Mesenchymal stem cell (in vitro differentiated cells and primary cell): Measurements from ENCODE around the gene FLT3.
A peak's percentile ranks its signal among the peaks of the same experiment; 100 is the strongest.

Source experiments
- DNase-seq: peaks from one replicate; pipeline ENCODE4 v3.0.0-alpha.2; 2013
- H2AFZ ChIP-seq: one replicate; pipeline ENCODE4 v1.6.1; 2013; ENCODE audit warnings: low read depth, mild to moderate bottlenecking, control low read depth, inconsistent platforms, low read length, moderate library complexity
- H2AK5ac ChIP-seq: 2 replicates; pipeline ENCODE4 v1.6.1; 2013; ENCODE audit warnings: low read length, moderate library complexity, mild to moderate bottlenecking, inconsistent platforms; ENCODE audit not compliant: severe bottlenecking
- H2BK120ac ChIP-seq: one replicate; pipeline ENCODE4 v1.6.1; 2013; ENCODE audit warnings: low read depth, mild to moderate bottlenecking, inconsistent platforms, low read length, moderate library complexity
- H2BK12ac ChIP-seq, 2 experiments: one replicate each; pipeline ENCODE4 v1.6.1; 2013; ENCODE audit warnings: inconsistent platforms in 2 of 2, low read length in 2 of 2, mild to moderate bottlenecking in 2 of 2, moderate library complexity in 2 of 2, control low read depth in 1 of 2
- H2BK15ac ChIP-seq: one replicate; pipeline ENCODE4 v1.6.1; 2013; ENCODE audit warnings: mild to moderate bottlenecking, low read depth, inconsistent platforms; ENCODE audit not compliant: poor library complexity, severe bottlenecking
- H2BK5ac ChIP-seq: 2 replicates; pipeline ENCODE4 v1.6.1; 2013; ENCODE audit warnings: low read depth, mild to moderate bottlenecking, low read length, control low read depth, inconsistent platforms; ENCODE audit not compliant: poor library complexity, severe bottlenecking
- H3K14ac ChIP-seq, 2 experiments: one replicate each; pipeline ENCODE4 v1.6.1; 2013; ENCODE audit warnings: inconsistent platforms in 2 of 2, low read length in 2 of 2, control low read depth in 1 of 2, mild to moderate bottlenecking in 1 of 2, moderate library complexity in 1 of 2
- H3K18ac ChIP-seq, 2 experiments: one replicate each; pipeline ENCODE4 v1.6.1; 2013; ENCODE audit warnings: inconsistent platforms in 2 of 2, low read length in 2 of 2, control low read depth in 1 of 2, low read depth in 1 of 2, mild to moderate bottlenecking in 1 of 2
- H3K23ac ChIP-seq, 2 experiments: one replicate each; pipeline ENCODE4 v1.6.1; 2013; ENCODE audit warnings: inconsistent platforms in 2 of 2, low read length in 2 of 2, mild to moderate bottlenecking in 2 of 2, moderate library complexity in 2 of 2, control low read depth in 1 of 2
- H3K27ac ChIP-seq: 2 replicates; pipeline ENCODE4 v1.5.1; 2013; ENCODE audit warnings: mild to moderate bottlenecking, moderate library complexity, low read length, control low read depth, inconsistent platforms; ENCODE audit not compliant: poor library complexity, severe bottlenecking
- H3K27me3 ChIP-seq, 2 experiments: 2 replicates each; pipeline versions ENCODE4 v1.6.1 to v1.7.0; 2013; ENCODE audit warnings: low read length in 2 of 2, mild to moderate bottlenecking in 2 of 2, moderate library complexity in 2 of 2, control low read depth in 1 of 2, inconsistent platforms in 1 of 2; ENCODE audit not compliant: control insufficient read depth in 1 of 2, insufficient read depth in 1 of 2
- H3K36me3 ChIP-seq, 2 experiments: 2 replicates each; pipeline versions ENCODE4 v1.6.1 to v1.7.0; 2013; ENCODE audit warnings: low read length in 2 of 2, control low read depth in 1 of 2, inconsistent platforms in 1 of 2, low read depth in 1 of 2, mild to moderate bottlenecking in 1 of 2; ENCODE audit not compliant: insufficient read depth in 2 of 2, control insufficient read depth in 1 of 2
- H3K4ac ChIP-seq, 2 experiments: one replicate each; pipeline ENCODE4 v1.6.1; 2013; ENCODE audit warnings: inconsistent platforms in 2 of 2, low read length in 2 of 2, mild to moderate bottlenecking in 2 of 2, moderate library complexity in 2 of 2, control low read depth in 1 of 2, low read depth in 1 of 2
- H3K4me1 ChIP-seq: 2 replicates; pipeline ENCODE4 v1.6.1; 2013; ENCODE audit warnings: low read depth, low read length, control low read depth; ENCODE audit not compliant: control insufficient read depth, insufficient read depth
- H3K4me2 ChIP-seq: 2 replicates; pipeline ENCODE4 v1.6.1; 2013; ENCODE audit warnings: low read length, mild to moderate bottlenecking, inconsistent platforms; ENCODE audit not compliant: poor library complexity, severe bottlenecking
- H3K4me3 ChIP-seq, 2 experiments: 2 replicates each; pipeline versions ENCODE4 v1.5.1 to v1.7.0; 2013; ENCODE audit warnings: low read length in 2 of 2, mild to moderate bottlenecking in 2 of 2, control low read depth in 1 of 2, low read depth in 1 of 2; ENCODE audit not compliant: insufficient read depth in 1 of 2
- H3K79me1 ChIP-seq: replicated peaks from 2 replicates; pipeline ENCODE4 v1.6.1; 2013; ENCODE audit warnings: mild to moderate bottlenecking, control low read depth, low read length, inconsistent platforms; ENCODE audit not compliant: poor library complexity, severe bottlenecking
- H3K9ac ChIP-seq: 2 replicates; pipeline ENCODE4 v1.7.0; 2013; ENCODE audit warnings: mild to moderate bottlenecking, low read length, moderate library complexity
- H3K9me3 ChIP-seq: 2 replicates; pipeline ENCODE4 v1.7.0; 2013; ENCODE audit warnings: mild to moderate bottlenecking, low read length; ENCODE audit not compliant: control insufficient read depth
- H4K8ac ChIP-seq: one replicate; pipeline ENCODE4 v1.6.1; 2013; ENCODE audit warnings: inconsistent platforms, mild to moderate bottlenecking, low read length, moderate library complexity
- H4K91ac ChIP-seq: one replicate; pipeline ENCODE4 v1.6.1; 2013; ENCODE audit warnings: mild to moderate bottlenecking, low read length, inconsistent platforms
- WGBS: methylation state at CpG from one replicate; pipeline ENCODE4 v1.1.7; 2013; ENCODE audit warnings: mixed read lengths; 5-methylcytosine and 5-hydroxymethylcytosine counted together

FLT3 gene

GRCh38 chr13:28001049-28001448 lies 99.3 kb downstream of the FLT3 start:
- WGBS, result 91% methylated on average over 11 of the region's 11 CpGs
- no peak overlapping the region for H2BK5ac ChIP-seq
- H3K9me3 ChIP-seq, result no peaks in the 10 kb centered on the region

GRCh38 chr13:28000567-28000966 lies 99.8 kb downstream of the FLT3 start:
- WGBS, result 15% methylated on average over 5 of the region's 5 CpGs
- no peak overlapping the region for H3K4me2 ChIP-seq
- H3K4me3 ChIP-seq, result no peak overlapping the region
- H2BK120ac ChIP-seq, result no peak overlapping the region
- H2BK5ac ChIP-seq, result no peak overlapping the region
- H4K8ac ChIP-seq, result no peak overlapping the region
- H2BK15ac ChIP-seq, result no peak overlapping the region
- H3K79me1 ChIP-seq, result no peaks in the 10 kb centered on the region
- peaks cover 2% of the 10 kb centered on the region for H3K4me1 ChIP-seq
- no peak overlapping the region for H3K4ac ChIP-seq
- H2BK12ac ChIP-seq, result no peak overlapping the region
- H2AK5ac ChIP-seq, result no peak overlapping the region
- H3K27ac ChIP-seq, result no peak overlapping the region
- no peak overlapping the region for H2AFZ ChIP-seq
- no peak overlapping the region for H3K9ac ChIP-seq
- no peaks in the 10 kb centered on the region for H3K9me3 ChIP-seq
- peak overlapping the region in 1 of 2 experiments; percentile 65 for H3K14ac ChIP-seq
- H3K23ac ChIP-seq, result no peak overlapping the region
- no peak for DNase-seq
- H3K18ac ChIP-seq, result peak overlapping the region in 1 of 2 experiments; percentile 30
- no peaks in the 10 kb centered on the region for H3K36me3 ChIP-seq
- peaks cover 5 to 12% of the 10 kb centered on the region in 2 experiments for H3K27me3 ChIP-seq
- H4K91ac ChIP-seq, result no peak overlapping the region

More at GRCh38 chr13:28001049-28001448, 99.3 kb downstream of the FLT3 start:
- H3K14ac ChIP-seq, result no peak overlapping the region
- peaks cover 2% of the 10 kb centered on the region for H3K4me1 ChIP-seq
- no peaks in the 10 kb centered on the region for H3K36me3 ChIP-seq
- H3K4me2 ChIP-seq, result no peak overlapping the region
- no peak overlapping the region for H2AFZ ChIP-seq
- no peak overlapping the region for H4K8ac ChIP-seq
- no peak overlapping the region for H2BK120ac ChIP-seq
- no peak overlapping the region for H3K9ac ChIP-seq
- no peak overlapping the region for H4K91ac ChIP-seq
- peaks cover 4 to 12% of the 10 kb centered on the region in 2 experiments for H3K27me3 ChIP-seq
- H3K79me1 ChIP-seq, result no peaks in the 10 kb centered on the region
- H3K4ac ChIP-seq, result no peak overlapping the region
- no peak for DNase-seq
- no peak overlapping the region for H3K4me3 ChIP-seq
- H3K27ac ChIP-seq, result no peak overlapping the region
- peak overlapping the region in 1 of 2 experiments; percentile 30 for H3K18ac ChIP-seq
- no peak overlapping the region for H2AK5ac ChIP-seq
- H2BK12ac ChIP-seq, result no peak overlapping the region
- H2BK15ac ChIP-seq, result no peak overlapping the region
- no peak overlapping the region for H3K23ac ChIP-seq

- H3K4me2 ChIP-seq, result no peak overlapping the region
- H3K4ac ChIP-seq, result no peak overlapping the region
- DNase-seq, result peak; percentile 56
- H2AFZ ChIP-seq, result no peak overlapping the region
- H2BK12ac ChIP-seq, result no peak overlapping the region
- H3K9ac ChIP-seq, result peak overlapping the region; percentile 38
- no peak overlapping the region for H2BK15ac ChIP-seq
- no peaks in the 10 kb centered on the region for H3K36me3 ChIP-seq
- 31% methylated on average over 7 of the region's 7 CpGs for WGBS
- H4K91ac ChIP-seq, result no peak overlapping the region
- no peak overlapping the region for H3K4me3 ChIP-seq
- peaks cover 12 to 21% of the 10 kb centered on the region in 2 experiments for H3K27me3 ChIP-seq
- H3K23ac ChIP-seq, result no peak overlapping the region
- no peak overlapping the region for H3K27ac ChIP-seq
- no peak overlapping the region for H2BK120ac ChIP-seq
- no peak overlapping the region for H4K8ac ChIP-seq
- no peak overlapping the region for H2AK5ac ChIP-seq
- H3K18ac ChIP-seq, result no peak overlapping the region
- H3K4me1 ChIP-seq, result peaks cover 2% of the 10 kb centered on the region
- H3K9me3 ChIP-seq, result no peaks in the 10 kb centered on the region
- no peak overlapping the region for H3K14ac ChIP-seq
- no peaks in the 10 kb centered on the region for H3K79me1 ChIP-seq
- no peak overlapping the region for H2BK5ac ChIP-seq
Observed at GRCh38 chr13:27997904-27998522, 102.4 kb downstream of the FLT3 start.

DNA sequence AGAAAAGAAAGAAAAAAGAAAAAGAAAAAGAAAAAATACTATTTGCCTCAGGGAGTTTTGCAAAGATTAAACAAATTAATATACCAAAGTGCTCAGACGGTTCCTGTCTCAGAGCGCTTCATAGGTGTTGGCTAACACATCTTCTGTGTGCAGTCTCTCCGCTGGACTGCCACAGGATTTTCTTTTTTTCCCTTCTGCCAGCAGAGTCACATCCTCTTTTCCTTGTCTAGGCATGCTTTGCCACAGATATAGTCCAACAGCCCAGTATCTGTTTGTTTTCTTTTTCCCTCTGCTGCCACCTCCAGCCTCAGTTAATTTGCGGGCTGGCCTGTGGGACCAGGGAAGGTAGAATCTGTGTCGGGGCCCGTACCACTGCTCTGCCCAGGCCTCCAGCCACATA lies 108.5 kb downstream of the FLT3 start:
- no peak overlapping the region for H3K14ac ChIP-seq
- H2AK5ac ChIP-seq, result no peak overlapping the region
- H2BK15ac ChIP-seq, result no peak overlapping the region
- no peak overlapping the region for H2BK120ac ChIP-seq
- H3K4me1 ChIP-seq, result no peaks in the 10 kb centered on the region
- no peak overlapping the region for H2BK12ac ChIP-seq
- H3K23ac ChIP-seq, result no peak overlapping the region
- no peak overlapping the region for H3K4me2 ChIP-seq
- no peak overlapping the region for H3K9ac ChIP-seq
- H3K4ac ChIP-seq, result no peak overlapping the region
- H3K18ac ChIP-seq, result no peak overlapping the region
- H3K79me1 ChIP-seq, result no peaks in the 10 kb centered on the region
- no peak overlapping the region for H2AFZ ChIP-seq
- H3K27ac ChIP-seq, result no peak overlapping the region
- no peak for DNase-seq
- no peaks in the 10 kb centered on the region for H3K9me3 ChIP-seq
- no peak overlapping the region for H3K4me3 ChIP-seq
- WGBS, result 90% methylated on average over 6 of the region's 6 CpGs
- no peak overlapping the region for H4K91ac ChIP-seq
- H4K8ac ChIP-seq, result no peak overlapping the region
- H3K27me3 ChIP-seq, result peaks cover 16 to 55% of the 10 kb centered on the region in 2 experiments
- H3K36me3 ChIP-seq, result no peaks in the 10 kb centered on the region
- no peak overlapping the region for H2BK5ac ChIP-seq
